Activated effector memory CD4-positive, alpha-beta T cell treated with Interleukin-2 at 50 U/mL for 16 hours (primary cell): Measurements from ENCODE around the gene VAT1L.
"Not testable (repeated sequence)": the region's sequence is repeated elsewhere in the genome, so short reads cannot be mapped to it uniquely, and the experiment has no call there.

Experiments used
- DNase-seq: peaks from one replicate; pipeline ENCODE4 v3.0.0-alpha.2; 2020

Gene VAT1L

GRCh38 chr16:77918809-77919707, 130.7 kb downstream of the VAT1L start:
- no peak for DNase-seq

GRCh38 chr16:77919761-77920415, 131.5 kb downstream of the VAT1L start:
- DNase-seq = no peak

- DNase-seq = no peak
Observed at GRCh38 chr16:77920984-77921383, 132.6 kb downstream of the VAT1L start.

DNA sequence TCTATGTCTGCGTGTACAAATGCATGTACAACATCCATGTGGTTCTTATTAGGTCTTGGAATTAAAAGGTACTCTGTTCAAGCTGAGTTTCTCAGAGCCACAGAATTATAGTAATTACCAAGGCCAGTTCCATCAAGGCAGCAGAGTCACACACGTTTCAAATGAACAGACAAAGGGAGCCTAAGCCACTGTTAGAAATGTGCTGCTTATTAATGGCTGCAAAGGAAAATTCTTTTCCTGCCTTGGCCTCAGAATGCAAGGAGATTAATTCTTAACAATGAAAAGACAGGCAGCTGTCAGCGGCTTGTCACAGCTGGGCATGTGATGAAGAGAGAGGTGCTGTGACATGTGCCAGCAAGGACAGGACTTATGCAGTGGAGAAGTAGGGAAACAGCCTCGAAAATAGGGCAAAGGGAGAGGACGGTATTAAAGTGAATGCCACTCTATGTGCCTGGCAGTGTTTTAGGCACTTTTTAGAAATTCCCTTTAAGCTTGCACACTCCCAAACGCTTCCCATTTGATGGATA, 133.9 kb downstream of the VAT1L start:
- DNase-seq = no peak

- DNase-seq = no peak
Observed at GRCh38 chr16:77925531-77925930, 137.2 kb downstream of the VAT1L start.

- DNase-seq = no peak
Observed at GRCh38 chr16:77928096-77928495, 139.7 kb downstream of the VAT1L start.

DNA sequence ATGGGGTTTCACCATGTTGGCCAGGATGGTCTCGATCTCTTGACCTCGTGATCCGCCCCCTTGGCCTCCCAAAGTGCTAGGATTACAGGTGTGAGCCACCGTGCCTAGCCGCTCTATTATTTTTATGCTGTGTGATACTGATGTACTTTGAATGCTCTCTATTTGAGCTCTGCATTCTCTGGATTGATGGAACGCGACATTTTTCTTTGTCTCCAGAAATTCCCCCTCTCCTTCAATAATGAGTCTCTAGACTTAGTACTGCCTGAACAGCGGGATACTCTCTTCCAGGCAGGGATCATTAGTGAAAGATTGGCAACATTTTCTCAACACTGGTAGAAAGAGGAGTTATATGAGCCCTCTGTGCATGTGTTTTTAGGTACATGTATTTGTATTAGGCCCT, 140.6 kb downstream of the VAT1L start:
- DNase-seq = no peak

GRCh38 chr16:77931058-77931457, 142.7 kb downstream of the VAT1L start:
- DNase-seq = no peak

DNA sequence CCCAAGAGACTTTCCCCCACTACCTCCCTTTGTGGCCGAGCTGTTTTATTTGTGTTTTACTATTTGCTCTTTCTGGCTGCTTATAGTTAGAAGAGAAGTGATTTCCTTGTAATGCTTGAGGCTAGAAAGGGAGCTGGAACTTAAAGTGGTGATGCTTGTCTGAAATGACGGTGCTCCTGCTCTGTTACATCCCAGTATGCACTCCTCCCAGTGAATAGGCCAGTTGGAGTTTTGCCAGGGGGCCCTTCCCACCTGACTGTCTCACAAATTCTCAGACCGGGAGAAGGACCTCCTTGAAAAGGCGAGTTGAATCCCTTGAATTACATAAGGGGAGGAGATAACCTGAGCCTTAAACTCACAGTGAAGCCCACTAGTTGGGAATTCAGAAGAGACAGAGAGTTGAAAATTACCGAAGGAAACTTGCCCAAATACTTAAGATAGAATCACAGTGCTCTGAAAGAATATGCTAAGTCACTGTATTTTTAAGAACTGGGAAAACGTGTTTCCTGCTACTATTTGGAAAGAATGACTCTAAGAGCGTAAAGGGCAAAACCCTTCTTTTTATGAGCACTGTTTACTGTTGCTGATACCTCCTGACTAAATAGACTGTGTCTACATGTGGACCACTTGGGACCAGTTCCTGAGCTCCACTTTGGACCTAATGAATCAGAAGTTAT, 149.2 kb downstream of the VAT1L start:
- DNase-seq = no peak

DNA sequence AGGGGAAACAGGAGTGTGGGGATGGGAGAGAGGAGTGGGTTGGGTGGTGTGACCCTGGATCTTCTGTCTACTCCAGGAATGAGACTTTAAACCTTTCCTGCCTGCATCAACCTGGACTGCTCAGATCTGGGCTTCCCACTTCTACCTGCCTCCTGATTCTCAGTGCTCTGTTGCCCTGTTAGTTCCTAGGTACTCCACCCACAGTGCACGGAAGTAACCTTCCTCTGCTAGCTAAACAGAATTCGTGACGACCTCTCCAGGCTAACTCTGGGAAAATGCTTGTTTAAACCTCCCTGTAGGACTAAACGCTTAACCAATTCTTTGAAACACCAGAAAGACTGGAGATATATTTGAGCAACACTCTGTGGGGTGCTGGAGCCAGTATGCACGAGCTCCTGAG, 150.5 kb downstream of the VAT1L start:
- no peak for DNase-seq

DNA sequence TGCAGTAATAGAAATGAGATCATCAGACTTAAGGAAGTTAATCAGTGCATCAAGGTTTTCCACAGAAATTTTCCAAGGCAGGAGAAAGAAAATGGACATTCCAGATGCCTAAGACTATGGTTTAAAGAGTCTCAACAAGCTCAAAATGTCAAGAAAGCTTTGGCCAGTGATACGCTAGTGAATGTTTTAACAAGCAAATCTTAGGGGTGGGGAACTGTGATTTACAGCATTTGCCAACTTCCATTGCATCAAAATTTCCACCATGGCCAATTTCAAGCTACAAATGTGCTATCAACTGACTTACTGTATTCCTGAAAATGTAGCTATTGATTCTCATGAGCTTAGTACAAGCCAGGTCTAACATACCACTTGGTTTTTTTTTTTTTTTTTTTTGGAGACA, 151.6 kb downstream of the VAT1L start:
- DNase-seq = no peak

GRCh38 chr16:77943801-77944200, 155.4 kb downstream of the VAT1L start:
- no peak for DNase-seq

DNA sequence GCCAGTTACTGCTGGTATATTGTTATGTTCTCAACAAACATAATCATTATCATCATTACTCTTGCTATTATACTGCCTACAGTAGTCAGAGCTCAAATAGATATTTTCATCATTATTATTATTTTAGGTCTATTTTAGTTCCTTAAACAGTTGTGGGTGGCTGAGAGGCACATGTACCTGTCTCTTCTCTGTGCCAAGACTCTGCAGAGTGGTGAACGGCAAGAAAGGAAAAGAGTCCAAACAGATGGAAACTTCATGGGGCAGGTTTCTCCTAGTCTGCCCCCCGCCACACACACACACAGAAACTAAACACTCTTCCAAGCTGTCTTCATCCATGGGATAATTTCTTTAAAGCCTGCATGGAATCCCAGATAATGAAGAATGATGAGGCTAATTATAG, 156.3 kb downstream of the VAT1L start:
- DNase-seq = no peak

- DNase-seq = no peak
Observed at GRCh38 chr16:77945126-77945525, 156.8 kb downstream of the VAT1L start.

- no peak for DNase-seq
Observed at GRCh38 chr16:77946823-77947222, 158.5 kb downstream of the VAT1L start.

DNA sequence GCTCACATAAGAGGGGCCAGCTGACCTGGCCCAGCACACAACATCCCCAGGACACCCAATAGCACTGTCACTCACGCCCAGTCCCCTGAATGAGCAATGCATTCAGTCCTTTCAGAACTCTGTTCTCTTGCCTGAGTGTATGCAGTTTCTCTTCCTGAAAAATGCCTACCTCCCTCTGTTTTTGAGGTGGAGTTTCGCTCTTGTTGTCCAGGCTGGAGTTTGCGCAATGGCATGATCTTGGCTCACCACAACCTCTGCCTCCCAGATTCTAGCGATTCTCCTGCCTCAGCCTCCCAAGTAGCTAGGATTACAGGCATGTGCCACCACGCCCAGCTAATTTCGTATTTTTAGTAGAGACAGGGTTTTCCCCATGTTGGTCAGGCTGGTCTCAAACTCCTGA, 159.2 kb downstream of the VAT1L start:
- DNase-seq = not testable (repeated sequence)

DNA sequence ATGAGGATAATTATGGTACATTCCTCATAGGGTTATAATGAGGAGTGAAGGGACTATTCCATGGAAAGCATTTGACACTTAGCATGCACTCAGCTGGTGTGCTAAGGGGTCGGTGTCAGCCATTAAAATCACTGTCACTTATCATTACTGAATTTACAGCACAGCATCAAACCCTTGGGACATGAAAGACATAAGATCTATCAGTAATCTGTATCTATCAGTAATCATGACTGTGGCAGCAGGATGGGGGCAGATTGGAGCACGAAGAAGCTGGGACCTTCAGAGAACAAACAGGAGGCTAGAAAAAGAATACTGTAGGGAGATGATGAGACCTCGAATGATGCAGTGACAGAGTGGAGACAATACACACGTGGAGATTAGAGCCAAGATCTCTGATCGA, 160.5 kb downstream of the VAT1L start:
- DNase-seq = no peak

GRCh38 chr16:77949445-77949844, 161.1 kb downstream of the VAT1L start:
- DNase-seq = no peak

- no peak for DNase-seq
Observed at GRCh38 chr16:77951788-77952187, 163.4 kb downstream of the VAT1L start.

- DNase-seq = no peak
Observed at GRCh38 chr16:77955127-77955526, 166.8 kb downstream of the VAT1L start.

DNA sequence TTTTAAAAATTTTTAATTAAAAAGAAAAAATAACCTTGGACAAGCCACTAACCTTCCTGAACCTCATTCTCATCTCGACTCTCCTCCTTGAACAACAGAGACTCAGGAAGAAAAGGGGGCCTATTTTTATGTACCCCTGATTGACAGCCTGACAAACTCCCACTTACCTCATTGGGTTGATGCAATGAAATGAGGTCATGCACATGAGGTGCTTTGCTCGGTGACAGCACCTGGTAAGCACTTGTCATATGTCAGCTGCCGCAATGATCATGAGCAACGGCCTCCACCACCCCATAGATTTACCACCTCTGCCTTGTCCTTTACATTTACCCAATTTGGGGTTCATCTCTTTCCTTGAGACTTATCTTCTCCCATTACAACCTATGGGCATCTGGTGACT, 167.9 kb downstream of the VAT1L start:
- no peak for DNase-seq

DNA sequence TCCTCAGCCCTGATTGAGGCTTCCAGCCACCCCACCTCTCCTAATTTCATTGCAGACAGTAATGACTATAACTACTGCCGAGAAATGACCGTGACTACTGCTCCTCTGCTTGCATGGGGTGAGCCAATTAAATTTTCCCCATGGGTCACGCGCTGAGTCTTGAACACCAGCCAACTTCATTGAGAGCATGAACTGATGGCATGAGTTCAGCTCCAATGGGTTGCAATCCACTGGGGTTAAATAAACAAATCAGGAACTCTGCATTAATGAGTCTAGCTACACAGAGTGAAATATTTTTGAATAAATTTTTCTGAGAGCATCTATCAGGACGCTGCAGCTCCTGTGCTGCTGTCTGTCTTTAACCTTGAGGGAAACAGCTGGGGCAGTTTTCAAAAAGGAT, 172.4 kb downstream of the VAT1L start:
- DNase-seq = no peak

DNA sequence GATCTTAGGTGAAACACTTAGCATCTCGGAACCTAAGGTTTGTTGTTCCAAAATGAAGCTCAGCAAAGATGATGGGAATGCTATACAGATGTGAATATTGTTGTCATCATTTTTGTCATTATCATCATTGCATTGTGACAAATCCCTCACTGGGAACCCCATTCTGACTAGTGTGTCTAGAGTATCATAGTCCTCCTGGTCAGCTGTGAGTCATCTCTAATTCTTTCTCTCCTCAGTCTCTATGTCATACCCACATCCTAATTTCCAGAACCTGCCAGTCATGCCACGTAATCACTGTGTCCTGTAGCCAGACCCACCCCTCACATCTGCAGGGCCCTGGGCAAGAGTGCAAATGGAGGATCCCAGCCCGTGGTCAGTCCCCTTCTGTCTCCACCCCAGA, 173.4 kb downstream of the VAT1L start:
- no peak for DNase-seq

DNA sequence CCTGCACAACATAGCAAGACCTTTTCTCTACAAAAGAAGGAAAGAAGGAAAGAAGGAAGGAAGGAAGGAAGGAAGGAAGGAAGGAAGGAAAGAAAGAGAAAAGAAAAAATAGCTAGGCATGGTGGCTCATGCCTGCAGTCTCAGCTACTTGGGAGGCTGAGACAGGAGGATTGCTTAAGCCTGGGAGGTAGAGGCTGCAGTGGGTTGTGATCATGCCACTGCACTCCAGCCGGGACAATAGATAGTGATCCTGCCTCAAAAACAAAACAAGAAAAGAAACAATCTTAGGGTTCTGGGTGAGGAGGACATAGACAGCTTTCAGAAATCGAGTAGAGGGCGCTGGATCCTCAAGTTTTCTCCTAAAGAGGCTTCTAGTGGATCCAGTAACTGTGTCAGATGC, 174.3 kb downstream of the VAT1L start:
- DNase-seq = no peak
